DND-41 (cell line): ENCODE measurements around the gene CTAG2.
"Not testable (repeated sequence)": the region's sequence is repeated elsewhere in the genome, so short reads cannot be mapped to it uniquely, and the experiment has no call there.

Source experiments
- EZH2 ChIP-seq: IDR thresholded peaks from 3 replicates; pipeline ENCODE4 v1.6.1; 2012; ENCODE audit warnings: borderline replicate concordance, low read depth, mild to moderate bottlenecking, moderate library complexity, low read length, inconsistent platforms; ENCODE audit not compliant: severe bottlenecking
- TF ChIP-seq, protein P1 (sequence below): IDR thresholded peaks from 2 replicates; pipeline ENCODE4 v1.5.1; 2012; ENCODE audit warnings: borderline replicate concordance, low read length, moderate library complexity, mild to moderate bottlenecking; ENCODE audit not compliant: poor library complexity, severe bottlenecking; ENCODE audit errors: extremely low read depth

DNA sequence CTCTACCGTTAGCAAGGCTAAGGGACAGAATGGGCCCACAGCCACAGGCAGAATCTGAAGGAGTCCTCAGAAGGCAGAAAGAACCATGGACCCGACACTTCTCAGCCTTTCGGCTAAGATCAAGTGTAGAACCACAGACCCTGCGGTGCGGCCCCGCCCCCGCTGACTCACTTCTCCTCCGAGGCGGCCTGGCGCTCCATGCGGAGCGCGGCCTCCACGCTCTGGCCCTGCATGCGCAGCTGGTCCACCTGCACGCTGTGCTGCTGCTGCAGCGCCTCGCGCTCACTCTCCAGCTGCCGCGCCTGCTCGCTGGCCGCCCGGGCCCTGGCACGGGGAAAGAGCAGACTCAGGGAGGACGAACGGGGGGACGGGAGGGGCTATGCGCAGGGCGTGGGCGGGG lies 9.7 kb downstream of the CTAG2 start:
- TF ChIP-seq, protein P1, sequence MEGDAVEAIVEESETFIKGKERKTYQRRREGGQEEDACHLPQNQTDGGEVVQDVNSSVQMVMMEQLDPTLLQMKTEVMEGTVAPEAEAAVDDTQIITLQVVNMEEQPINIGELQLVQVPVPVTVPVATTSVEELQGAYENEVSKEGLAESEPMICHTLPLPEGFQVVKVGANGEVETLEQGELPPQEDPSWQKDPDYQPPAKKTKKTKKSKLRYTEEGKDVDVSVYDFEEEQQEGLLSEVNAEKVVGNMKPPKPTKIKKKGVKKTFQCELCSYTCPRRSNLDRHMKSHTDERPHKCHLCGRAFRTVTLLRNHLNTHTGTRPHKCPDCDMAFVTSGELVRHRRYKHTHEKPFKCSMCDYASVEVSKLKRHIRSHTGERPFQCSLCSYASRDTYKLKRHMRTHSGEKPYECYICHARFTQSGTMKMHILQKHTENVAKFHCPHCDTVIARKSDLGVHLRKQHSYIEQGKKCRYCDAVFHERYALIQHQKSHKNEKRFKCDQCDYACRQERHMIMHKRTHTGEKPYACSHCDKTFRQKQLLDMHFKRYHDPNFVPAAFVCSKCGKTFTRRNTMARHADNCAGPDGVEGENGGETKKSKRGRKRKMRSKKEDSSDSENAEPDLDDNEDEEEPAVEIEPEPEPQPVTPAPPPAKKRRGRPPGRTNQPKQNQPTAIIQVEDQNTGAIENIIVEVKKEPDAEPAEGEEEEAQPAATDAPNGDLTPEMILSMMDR, result not testable (repeated sequence)
- not testable (repeated sequence) for TF ChIP-seq EZH2
